HepG2 (cell line): ENCODE results near the gene NOC2L. TPM values are rescaled to one million over a fixed set of nuclear protein-coding genes. Genes with fewer than 3 reads are reported as not detected.

ENCODE experiments used
- FOXO1 ChIP-seq: sonication (generic); formaldehyde crosslinking; IDR thresholded peaks from 2 replicates; pipeline ENCODE4 v1.4.0; 2020; ENCODE audit warnings: missing genetic modification reagents
- IRX3 ChIP-seq: sonication (generic); formaldehyde crosslinking; IDR thresholded peaks from 2 replicates; pipeline ENCODE4 v1.8.1; 2023; ENCODE audit warnings: mild to moderate bottlenecking, low read depth, missing genetic modification reagents, borderline replicate concordance
- KDM5A ChIP-seq: fragments of 200-600 bp; sonication (generic); IDR thresholded peaks from 2 replicates; pipeline ENCODE4 v1.7.0; 2018; ENCODE audit warnings: antibody characterized with exemption, mild to moderate bottlenecking, low read length, borderline replicate concordance
- RBM39 ChIP-seq: fragments of 200-400 bp; formaldehyde crosslinking; IDR thresholded peaks from one replicate; pipeline ENCODE4 v1.6.1; 2018; ENCODE audit warnings: antibody characterized with exemption, mild to moderate bottlenecking, low read depth, low read length; ENCODE audit not compliant: poor library complexity, severe bottlenecking
- THAP11 ChIP-seq: IDR thresholded peaks from 2 replicates; pipeline ENCODE4 v1.6.1; 2016; ENCODE audit warnings: missing biosample characterization, missing genetic modification reagents
- ZC3H4 ChIP-seq: sonication (generic); formaldehyde crosslinking; IDR thresholded peaks from 2 replicates; pipeline ENCODE4 v1.4.0; 2020; ENCODE audit warnings: missing genetic modification reagents, borderline replicate concordance
- ZFP36L2 ChIP-seq: sonication (generic); formaldehyde crosslinking; IDR thresholded peaks from 2 replicates; pipeline ENCODE4 v1.4.0; 2020; ENCODE audit warnings: missing genetic modification reagents
- ZIK1 ChIP-seq: sonication (generic); formaldehyde crosslinking; IDR thresholded peaks from 2 replicates; pipeline ENCODE4 v1.5.0; 2020; ENCODE audit warnings: mild to moderate bottlenecking, low read depth, missing genetic modification reagents, borderline replicate concordance
- ZNF101 ChIP-seq: sonication (generic); formaldehyde crosslinking; IDR thresholded peaks from 2 replicates; pipeline ENCODE4 v1.4.0; 2020; ENCODE audit warnings: mild to moderate bottlenecking, low read depth, missing genetic modification reagents, borderline replicate concordance
- ZNF282 ChIP-seq: fragments of 450-650 bp; IDR thresholded peaks from 2 replicates; pipeline ENCODE4 v1.6.1; 2018; ENCODE audit not compliant: partially characterized antibody
- ZNF333 ChIP-seq: sonication (generic); formaldehyde crosslinking; IDR thresholded peaks from 2 replicates; pipeline ENCODE4 v1.4.0; 2020; ENCODE audit warnings: mild to moderate bottlenecking, missing genetic modification reagents, borderline replicate concordance
- ZNF598 ChIP-seq: sonication (generic); formaldehyde crosslinking; IDR thresholded peaks from 2 replicates; pipeline ENCODE4 v1.5.1; 2020; ENCODE audit warnings: mild to moderate bottlenecking, missing genetic modification reagents, borderline replicate concordance
- ZNF709 ChIP-seq: sonication (generic); formaldehyde crosslinking; IDR thresholded peaks from 2 replicates; pipeline ENCODE4 v1.5.0; 2020; ENCODE audit warnings: mild to moderate bottlenecking, missing genetic modification reagents
- polyA plus RNA-seq, 8 experiments: library from polyadenylated mRNA; depleted of rRNA in 3 of 8; stranded (reverse) in 7 of 8; unstranded in 1 of 8; fragments of >200 nt; fragmentation: Illumina TruSeq in 4 of 8; extraction: Trizol in 4 of 8; gene quantifications; 2 replicates each; pipeline versions ENCODE4 v1.2.1 to v1.2.3, GENCODE V29; 2011 to 2016; ENCODE audit warnings: low read depth in 4 of 8, missing spikeins in 1 of 8, mixed read lengths in 1 of 8; ENCODE audit not compliant: insufficient read depth in 1 of 8
- total RNA-seq, 5 experiments: library from RNA; depleted of rRNA; stranded (reverse); fragments of >200 nt; fragmentation: Illumina TruSeq; extraction: Trizol; gene quantifications; 2 replicates each; pipeline ENCODE4 v1.2.3, GENCODE V29; 2016; ENCODE audit warnings: low read depth in 1 of 5
- TF ChIP-seq, protein P1 (sequence below): sonication (generic); formaldehyde crosslinking; IDR thresholded peaks from 2 replicates; pipeline ENCODE4 v1.8.0; 2022; ENCODE audit warnings: mild to moderate bottlenecking, missing genetic modification reagents; ENCODE audit not compliant: insufficient replicate concordance
- TF ChIP-seq, protein P2 (sequence below): sonication (generic); formaldehyde crosslinking; IDR thresholded peaks from 2 replicates; pipeline ENCODE4 v1.4.0; 2020; ENCODE audit warnings: missing genetic modification reagents
- TF ChIP-seq, protein P3 (sequence below): sonication (generic); formaldehyde crosslinking; IDR thresholded peaks from 2 replicates; pipeline ENCODE4 v1.4.0; 2020; ENCODE audit warnings: missing genetic modification reagents, borderline replicate concordance
- TF ChIP-seq, protein P4 (sequence below): IDR thresholded peaks from 2 replicates; pipeline ENCODE4 v1.6.1; 2016; ENCODE audit warnings: low read depth, borderline replicate concordance
- TF ChIP-seq, protein P5 (sequence below): sonication (generic); formaldehyde crosslinking; IDR thresholded peaks from 2 replicates; pipeline ENCODE4 v1.8.1; 2023; ENCODE audit warnings: mild to moderate bottlenecking, missing genetic modification reagents
- TF ChIP-seq, protein P6 (sequence below), 2 experiments: fragments of 450-650 bp in 1 of 2; sonication (generic) in 1 of 2; formaldehyde crosslinking; IDR thresholded peaks; 2 replicates each; pipeline versions ENCODE4 v1.5.0 to v1.8.0; 2020 to 2022; ENCODE audit warnings: mild to moderate bottlenecking in 1 of 2, missing genetic modification reagents in 1 of 2

The NOC2L gene
- total and polyA plus RNA-seq, 2 of the 13 experiments (the other 11 are each of a cell fraction or from before 2014, with no cell fraction given), result 32.0 to 103 TPM

DNA sequence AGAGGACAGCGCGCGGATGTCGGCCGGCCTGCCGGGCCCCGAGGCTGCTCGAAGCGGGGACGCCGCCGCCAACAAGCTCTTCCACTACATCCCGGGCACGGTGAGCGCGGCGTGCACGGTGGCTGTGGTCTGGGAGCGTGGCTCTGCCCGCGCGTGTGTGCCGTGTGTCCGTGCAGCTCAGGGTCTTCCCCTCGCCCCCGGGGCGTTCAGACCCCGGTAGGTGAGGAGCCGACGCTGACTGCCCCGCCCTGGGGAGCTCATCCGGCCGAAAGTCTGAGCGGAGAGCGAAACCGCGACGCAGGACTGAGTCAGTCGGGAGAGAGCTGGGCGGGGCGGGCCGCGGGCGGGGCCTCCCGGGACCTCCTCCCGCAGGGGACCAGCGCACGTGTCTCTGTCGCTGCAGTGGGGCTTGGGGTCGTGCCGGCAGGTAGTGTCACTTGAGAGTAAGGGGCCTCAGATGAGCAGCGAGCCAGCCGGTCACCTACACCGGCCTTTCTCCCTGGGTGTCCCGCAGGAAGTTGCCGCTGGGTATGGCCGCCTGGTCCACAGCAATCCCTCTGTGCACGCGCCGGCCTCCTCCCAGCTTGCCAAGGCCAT, 7.7 kb upstream of the NOC2L start (continued):
- TF ChIP-seq, protein P1, sequence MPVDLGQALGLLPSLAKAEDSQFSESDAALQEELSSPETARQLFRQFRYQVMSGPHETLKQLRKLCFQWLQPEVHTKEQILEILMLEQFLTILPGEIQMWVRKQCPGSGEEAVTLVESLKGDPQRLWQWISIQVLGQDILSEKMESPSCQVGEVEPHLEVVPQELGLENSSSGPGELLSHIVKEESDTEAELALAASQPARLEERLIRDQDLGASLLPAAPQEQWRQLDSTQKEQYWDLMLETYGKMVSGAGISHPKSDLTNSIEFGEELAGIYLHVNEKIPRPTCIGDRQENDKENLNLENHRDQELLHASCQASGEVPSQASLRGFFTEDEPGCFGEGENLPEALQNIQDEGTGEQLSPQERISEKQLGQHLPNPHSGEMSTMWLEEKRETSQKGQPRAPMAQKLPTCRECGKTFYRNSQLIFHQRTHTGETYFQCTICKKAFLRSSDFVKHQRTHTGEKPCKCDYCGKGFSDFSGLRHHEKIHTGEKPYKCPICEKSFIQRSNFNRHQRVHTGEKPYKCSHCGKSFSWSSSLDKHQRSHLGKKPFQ, result no peak
- TF ChIP-seq ZNF709, result no peak
- TF ChIP-seq ZNF333, result 0 out of 2 replicates have a peak, but pooled peaks have one; percentile 51
- TF ChIP-seq, protein P2, sequence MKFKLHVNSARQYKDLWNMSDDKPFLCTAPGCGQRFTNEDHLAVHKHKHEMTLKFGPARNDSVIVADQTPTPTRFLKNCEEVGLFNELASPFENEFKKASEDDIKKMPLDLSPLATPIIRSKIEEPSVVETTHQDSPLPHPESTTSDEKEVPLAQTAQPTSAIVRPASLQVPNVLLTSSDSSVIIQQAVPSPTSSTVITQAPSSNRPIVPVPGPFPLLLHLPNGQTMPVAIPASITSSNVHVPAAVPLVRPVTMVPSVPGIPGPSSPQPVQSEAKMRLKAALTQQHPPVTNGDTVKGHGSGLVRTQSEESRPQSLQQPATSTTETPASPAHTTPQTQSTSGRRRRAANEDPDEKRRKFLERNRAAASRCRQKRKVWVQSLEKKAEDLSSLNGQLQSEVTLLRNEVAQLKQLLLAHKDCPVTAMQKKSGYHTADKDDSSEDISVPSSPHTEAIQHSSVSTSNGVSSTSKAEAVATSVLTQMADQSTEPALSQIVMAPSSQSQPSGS (CRISPR knock-in tag), result no peak
- TF ChIP-seq ZNF282, result no peak
- TF ChIP-seq ZFP36L2 (CRISPR knock-in tag), result no peak
- no peak for TF ChIP-seq ZIK1 (CRISPR knock-in tag)
- TF ChIP-seq ZNF101 (CRISPR knock-in tag), result no peak
- no peak for TF ChIP-seq RBM39
- TF ChIP-seq THAP11 (CRISPR knock-in tag), result no peak
- TF ChIP-seq, protein P3, sequence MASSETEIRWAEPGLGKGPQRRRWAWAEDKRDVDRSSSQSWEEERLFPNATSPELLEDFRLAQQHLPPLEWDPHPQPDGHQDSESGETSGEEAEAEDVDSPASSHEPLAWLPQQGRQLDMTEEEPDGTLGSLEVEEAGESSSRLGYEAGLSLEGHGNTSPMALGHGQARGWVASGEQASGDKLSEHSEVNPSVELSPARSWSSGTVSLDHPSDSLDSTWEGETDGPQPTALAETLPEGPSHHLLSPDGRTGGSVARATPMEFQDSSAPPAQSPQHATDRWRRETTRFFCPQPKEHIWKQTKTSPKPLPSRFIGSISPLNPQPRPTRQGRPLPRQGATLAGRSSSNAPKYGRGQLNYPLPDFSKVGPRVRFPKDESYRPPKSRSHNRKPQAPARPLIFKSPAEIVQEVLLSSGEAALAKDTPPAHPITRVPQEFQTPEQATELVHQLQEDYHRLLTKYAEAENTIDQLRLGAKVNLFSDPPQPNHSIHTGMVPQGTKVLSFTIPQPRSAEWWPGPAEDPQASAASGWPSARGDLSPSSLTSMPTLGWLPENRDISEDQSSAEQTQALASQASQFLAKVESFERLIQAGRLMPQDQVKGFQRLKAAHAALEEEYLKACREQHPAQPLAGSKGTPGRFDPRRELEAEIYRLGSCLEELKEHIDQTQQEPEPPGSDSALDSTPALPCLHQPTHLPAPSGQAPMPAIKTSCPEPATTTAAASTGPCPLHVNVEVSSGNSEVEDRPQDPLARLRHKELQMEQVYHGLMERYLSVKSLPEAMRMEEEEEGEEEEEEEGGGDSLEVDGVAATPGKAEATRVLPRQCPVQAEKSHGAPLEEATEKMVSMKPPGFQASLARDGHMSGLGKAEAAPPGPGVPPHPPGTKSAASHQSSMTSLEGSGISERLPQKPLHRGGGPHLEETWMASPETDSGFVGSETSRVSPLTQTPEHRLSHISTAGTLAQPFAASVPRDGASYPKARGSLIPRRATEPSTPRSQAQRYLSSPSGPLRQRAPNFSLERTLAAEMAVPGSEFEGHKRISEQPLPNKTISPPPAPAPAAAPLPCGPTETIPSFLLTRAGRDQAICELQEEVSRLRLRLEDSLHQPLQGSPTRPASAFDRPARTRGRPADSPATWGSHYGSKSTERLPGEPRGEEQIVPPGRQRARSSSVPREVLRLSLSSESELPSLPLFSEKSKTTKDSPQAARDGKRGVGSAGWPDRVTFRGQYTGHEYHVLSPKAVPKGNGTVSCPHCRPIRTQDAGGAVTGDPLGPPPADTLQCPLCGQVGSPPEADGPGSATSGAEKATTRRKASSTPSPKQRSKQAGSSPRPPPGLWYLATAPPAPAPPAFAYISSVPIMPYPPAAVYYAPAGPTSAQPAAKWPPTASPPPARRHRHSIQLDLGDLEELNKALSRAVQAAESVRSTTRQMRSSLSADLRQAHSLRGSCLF (CRISPR knock-in tag), result no peak
- TF ChIP-seq ZNF598 (CRISPR knock-in tag), result no peak
- 0 out of 2 replicates have a peak, but pooled peaks have one; percentile 18 for TF ChIP-seq FOXO1 (CRISPR knock-in tag)
- TF ChIP-seq, protein P4, sequence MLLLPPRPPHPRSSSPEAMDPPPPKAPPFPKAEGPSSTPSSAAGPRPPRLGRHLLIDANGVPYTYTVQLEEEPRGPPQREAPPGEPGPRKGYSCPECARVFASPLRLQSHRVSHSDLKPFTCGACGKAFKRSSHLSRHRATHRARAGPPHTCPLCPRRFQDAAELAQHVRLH (CRISPR knock-in tag), result no peak; the same call in 1 of the 2 replicates
- no peak for TF ChIP-seq IRX3 (CRISPR knock-in tag)
- TF ChIP-seq, protein P5, sequence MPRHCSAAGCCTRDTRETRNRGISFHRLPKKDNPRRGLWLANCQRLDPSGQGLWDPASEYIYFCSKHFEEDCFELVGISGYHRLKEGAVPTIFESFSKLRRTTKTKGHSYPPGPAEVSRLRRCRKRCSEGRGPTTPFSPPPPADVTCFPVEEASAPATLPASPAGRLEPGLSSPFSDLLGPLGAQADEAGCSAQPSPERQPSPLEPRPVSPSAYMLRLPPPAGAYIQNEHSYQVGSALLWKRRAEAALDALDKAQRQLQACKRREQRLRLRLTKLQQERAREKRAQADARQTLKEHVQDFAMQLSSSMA (CRISPR knock-in tag), result no peak
- TF ChIP-seq ZC3H4 (CRISPR knock-in tag), result no peak
- no peak for TF ChIP-seq KDM5A
- TF ChIP-seq, protein P6, sequence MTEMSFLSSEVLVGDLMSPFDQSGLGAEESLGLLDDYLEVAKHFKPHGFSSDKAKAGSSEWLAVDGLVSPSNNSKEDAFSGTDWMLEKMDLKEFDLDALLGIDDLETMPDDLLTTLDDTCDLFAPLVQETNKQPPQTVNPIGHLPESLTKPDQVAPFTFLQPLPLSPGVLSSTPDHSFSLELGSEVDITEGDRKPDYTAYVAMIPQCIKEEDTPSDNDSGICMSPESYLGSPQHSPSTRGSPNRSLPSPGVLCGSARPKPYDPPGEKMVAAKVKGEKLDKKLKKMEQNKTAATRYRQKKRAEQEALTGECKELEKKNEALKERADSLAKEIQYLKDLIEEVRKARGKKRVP (CRISPR knock-in tag; IDR thresholded peaks at IDR 0.05), result no peak
